ENCODE results near the gene QRSL1. TPM values are rescaled to one million over a fixed set of nuclear protein-coding genes. Genes with fewer than 3 reads are reported as not detected.

QRSL1 gene
- total RNA-seq, 2 experiments from 2014 or later: 63.9 to 71.8 TPM

- CTCF ChIA-PET (ENCODE audit: unreplicated experiment): interaction anchor here (1.3 kb wide), 1 partner anchor 23 kb away, joined by 6 read pairs; no protein-coding TSS in a partner anchor
- TF ChIP-seq CTCF (conservative IDR thresholded peaks at IDR 0.05; ENCODE audit: low read length) (no peak), EZH2phosphoT487 (IDR thresholded peaks at IDR 0.05; ENCODE audit: borderline replicate concordance, low read depth, low read length) (no peak)
- peak overlapping the region; percentile 47 for H3K4me3 ChIP-seq (ENCODE audit: low read depth, low read length, poor library complexity, severe bottlenecking)
- H3K4me1 ChIP-seq (ENCODE audit: insufficient read depth, low read length, poor library complexity, severe bottlenecking): peaks cover 88% of the 10 kb centered on the region
- intact Hi-C loops (cut with micrococcal nuclease; ENCODE audit: unreplicated experiment): loop anchor here (5.0 kb wide), 1 partner anchor 53 kb away; no protein-coding TSS in a partner anchor
- H2AFZ ChIP-seq (ENCODE audit: low read length): peak overlapping the region; percentile 34; the same call in 1 of the 2 replicates
- no peaks in the 10 kb centered on the region; the same call in 1 of the 2 replicates for H3K9me2 ChIP-seq (ENCODE audit: insufficient read depth, low read length)
- H3K4me2 ChIP-seq (ENCODE audit: low read length): peak overlapping the region; percentile 75
- POLR2A ChIA-PET: interaction anchor here (0.7 to 14.6 kb wide), 12 partner anchors 11 to 363 kb away, joined by 3 to 295 read pairs (median 5); partner anchors contain the start of genes QRSL1 and RTN4IP1
- BruUV-seq (replicated peaks): no TSS peak
- H4K20me1 ChIP-seq (ENCODE audit: insufficient read depth, low read length): no peaks in the 10 kb centered on the region
- DNase-seq (ENCODE audit: low spot score): no peak
- no peaks in the 10 kb centered on the region for H3K9me3 ChIP-seq (ENCODE audit: low read length)
- H3K79me2 ChIP-seq (ENCODE audit: insufficient read depth, low read depth, low read length): peaks cover 48% of the 10 kb centered on the region; the same call in 1 of the 2 replicates
- peaks cover 92% of the 10 kb centered on the region for H3K36me3 ChIP-seq (ENCODE audit: insufficient read depth, low read length)
- H3K27ac ChIP-seq (ENCODE audit: low read depth, low read length, poor library complexity, severe bottlenecking): peak overlapping the region; percentile 85
Observed at GRCh38 chr6:106614166-106614565, 15.2 kb upstream of the QRSL1 start.

GRCh38 chr6:106614592-106615257 is 14.7 kb upstream of the QRSL1 start:
- Histone ChIP-seq H3K79me2 (ENCODE audit: insufficient read depth, low read depth, low read length) (peaks cover 48% of the 10 kb centered on the region; the same call in 1 of the 2 replicates), H3K36me3 (ENCODE audit: insufficient read depth, low read length) (peaks cover 90% of the 10 kb centered on the region), H3K9me3 (ENCODE audit: low read length) (no peaks in the 10 kb centered on the region), H3K4me1 (ENCODE audit: insufficient read depth, low read length, poor library complexity, severe bottlenecking) (peaks cover 84% of the 10 kb centered on the region), H3K27ac (ENCODE audit: low read depth, low read length, poor library complexity, severe bottlenecking) (peak overlapping the region; percentile 85), H3K4me2 (ENCODE audit: low read length) (peak overlapping the region; percentile 75), H3K4me3 (ENCODE audit: low read depth, low read length, poor library complexity, severe bottlenecking) (peak overlapping the region; percentile 47), H3K9me2 (ENCODE audit: insufficient read depth, low read length) (no peaks in the 10 kb centered on the region; the same call in 1 of the 2 replicates), H4K20me1 (ENCODE audit: insufficient read depth, low read length) (no peaks in the 10 kb centered on the region), H2AFZ (ENCODE audit: low read length) (peak overlapping the region; percentile 34; the same call in 1 of the 2 replicates)
- ChIA-PET CTCF (ENCODE audit: unreplicated experiment) (interaction anchor here (1.3 kb wide), 1 partner anchor 23 kb away, joined by 6 read pairs; no protein-coding TSS in a partner anchor), POLR2A (interaction anchor here (0.7 to 14.6 kb wide), 14 partner anchors 11 to 362 kb away, joined by 3 to 295 read pairs (median 4); partner anchors contain the start of genes QRSL1 and RTN4IP1)
- DNase-seq (ENCODE audit: low spot score): peak; percentile 75
- no peak for TF ChIP-seq CTCF (conservative IDR thresholded peaks at IDR 0.05; ENCODE audit: low read length)
- TF ChIP-seq EZH2phosphoT487 (IDR thresholded peaks at IDR 0.05; ENCODE audit: borderline replicate concordance, low read depth, low read length): no peak
- BruUV-seq (replicated peaks): no TSS peak
- intact Hi-C loops (cut with micrococcal nuclease; ENCODE audit: unreplicated experiment): loop anchor here (5.0 kb wide), 1 partner anchor 53 kb away; no protein-coding TSS in a partner anchor

Measured in OCI-LY7 (cell line).